Activated naive CD8-positive, alpha-beta T cell treated with anti-CD3 and anti-CD28 coated beads, Interleukin-2, amount 10 ng/mL, durations not matched to agents 7 days and 5 days (primary cell): Measurements from ENCODE around the gene VWA3B. TPM values are rescaled to one million over a fixed set of nuclear protein-coding genes. Genes with fewer than 3 reads are reported as not detected.
"Not testable (repeated sequence)": the region's sequence is repeated elsewhere in the genome, so short reads cannot be mapped to it uniquely, and the experiment has no call there.

Experiments
- ATAC-seq: fragments of 150-1000 bp; cut with Tn5 transposase; one replicate; pipeline ENCODE4 v1.10.0; 2021; ENCODE audit warnings: low read depth, moderate library complexity
- POLR2A ChIA-PET: fragments of 350-600 bp; sonication (Branson Sonifier 250); formaldehyde crosslinking; loops from one replicate; lab custom pipeline; 2021; ENCODE audit warnings: antibody characterized with exemption; lab: Charles Lee
- DNase-seq: peaks from one replicate; pipeline ENCODE4 v3.0.0; 2021
- H3K27ac Mint-ChIP-seq: one replicate; pipeline ENCODE4 v1.8.0; 2022; ENCODE audit warnings: mild to moderate bottlenecking, mixed read lengths
- H3K27me3 Mint-ChIP-seq: one replicate; pipeline ENCODE4 v1.8.0; 2022; ENCODE audit warnings: mild to moderate bottlenecking, moderate library complexity, mixed read lengths
- H3K36me3 Mint-ChIP-seq: one replicate; pipeline ENCODE4 v1.8.0; 2021; ENCODE audit warnings: mild to moderate bottlenecking, mixed read lengths
- H3K4me1 Mint-ChIP-seq: one replicate; pipeline ENCODE4 v1.8.0; 2021; ENCODE audit warnings: mixed read lengths
- H3K4me3 Mint-ChIP-seq: one replicate; pipeline ENCODE4 v1.8.0; 2022; ENCODE audit warnings: mild to moderate bottlenecking, moderate library complexity, mixed read lengths
- H3K9me3 Mint-ChIP-seq: one replicate; pipeline ENCODE4 v1.8.0; 2021; ENCODE audit warnings: mixed read lengths
- total RNA-seq, 2 experiments: library from RNA; stranded (reverse); gene quantifications; one replicate each; pipeline ENCODE4 v1.2.3, GENCODE V29; 2021

The VWA3B gene
- total RNA-seq, 2 experiments from 2014 or later, result not detected

- H3K9me3 Mint-ChIP-seq, result no peaks in the 10 kb centered on the region
- H3K4me1 Mint-ChIP-seq, result no peaks in the 10 kb centered on the region
- peaks cover 20% of the 10 kb centered on the region for H3K27me3 Mint-ChIP-seq
- no peaks in the 10 kb centered on the region for H3K36me3 Mint-ChIP-seq
- POLR2A ChIA-PET, result no interaction called here
- ATAC-seq (no peak), DNase-seq (no peak)
- no peak overlapping the region for H3K27ac Mint-ChIP-seq
- no peak overlapping the region for H3K4me3 Mint-ChIP-seq
Observed at GRCh38 chr2:98297817-98298682, 211.1 kb downstream of the VWA3B start.

GRCh38 chr2:98298683-98299164, 211.8 kb downstream of the VWA3B start:
- no peaks in the 10 kb centered on the region for H3K9me3 Mint-ChIP-seq
- POLR2A ChIA-PET, result no interaction called here
- H3K4me1 Mint-ChIP-seq, result no peaks in the 10 kb centered on the region
- H3K36me3 Mint-ChIP-seq, result no peaks in the 10 kb centered on the region
- H3K27me3 Mint-ChIP-seq, result peaks cover 20% of the 10 kb centered on the region
- H3K27ac Mint-ChIP-seq, result no peak overlapping the region
- DNase-seq, result no peak
- no peak overlapping the region for H3K4me3 Mint-ChIP-seq
- ATAC-seq, result no peak

- Mint-ChIP-seq H3K4me3 (no peak overlapping the region), H3K27ac (no peak overlapping the region), H3K4me1 (no peaks in the 10 kb centered on the region), H3K27me3 (peaks cover 20% of the 10 kb centered on the region), H3K36me3 (no peaks in the 10 kb centered on the region), H3K9me3 (no peaks in the 10 kb centered on the region)
- POLR2A ChIA-PET, result no interaction called here
- DNase-seq (no peak), ATAC-seq (no peak)
Observed at GRCh38 chr2:98299211-98299905, 212.4 kb downstream of the VWA3B start.

GRCh38 chr2:98300141-98300874, 213.3 kb downstream of the VWA3B start:
- ATAC-seq (no peak), DNase-seq (no peak)
- no peaks in the 10 kb centered on the region for H3K4me1 Mint-ChIP-seq
- POLR2A ChIA-PET, result no interaction called here
- H3K27ac Mint-ChIP-seq, result no peak overlapping the region
- no peaks in the 10 kb centered on the region for H3K36me3 Mint-ChIP-seq
- peaks cover 19% of the 10 kb centered on the region for H3K27me3 Mint-ChIP-seq
- H3K9me3 Mint-ChIP-seq, result no peaks in the 10 kb centered on the region
- H3K4me3 Mint-ChIP-seq, result no peak overlapping the region

GRCh38 chr2:98301469-98301868, 214.5 kb downstream of the VWA3B start:
- DNase-seq, result no peak
- peaks cover 20% of the 10 kb centered on the region for H3K27me3 Mint-ChIP-seq
- no peaks in the 10 kb centered on the region for H3K9me3 Mint-ChIP-seq
- no peaks in the 10 kb centered on the region for H3K36me3 Mint-ChIP-seq
- H3K4me3 Mint-ChIP-seq, result no peak overlapping the region
- no peaks in the 10 kb centered on the region for H3K4me1 Mint-ChIP-seq
- POLR2A ChIA-PET, result no interaction called here
- no peak overlapping the region for H3K27ac Mint-ChIP-seq
- ATAC-seq, result no peak

GRCh38 chr2:98307131-98307696, 220.2 kb downstream of the VWA3B start:
- POLR2A ChIA-PET, result not testable (repeated sequence)

GRCh38 chr2:98308068-98308467, 221.1 kb downstream of the VWA3B start:
- H3K4me1 Mint-ChIP-seq, result no peaks in the 10 kb centered on the region
- DNase-seq (no peak), ATAC-seq (no peak)
- H3K27me3 Mint-ChIP-seq, result peaks cover 32% of the 10 kb centered on the region
- H3K27ac Mint-ChIP-seq, result no peak overlapping the region
- no peaks in the 10 kb centered on the region for H3K36me3 Mint-ChIP-seq
- POLR2A ChIA-PET, result no interaction called here
- H3K4me3 Mint-ChIP-seq, result no peak overlapping the region
- H3K9me3 Mint-ChIP-seq, result no peaks in the 10 kb centered on the region

More at GRCh38 chr2:98307131-98307696, 220.2 kb downstream of the VWA3B start:
- not testable (repeated sequence) for ATAC-seq, H3K4me3 Mint-ChIP-seq, H3K27ac Mint-ChIP-seq, H3K36me3 Mint-ChIP-seq, H3K4me1 Mint-ChIP-seq, DNase-seq, H3K9me3 Mint-ChIP-seq
- H3K27me3 Mint-ChIP-seq, result peaks cover 28% of the 10 kb centered on the region

GRCh38 chr2:98308532-98308931, 221.6 kb downstream of the VWA3B start:
- Mint-ChIP-seq H3K36me3 (no peaks in the 10 kb centered on the region), H3K27me3 (peaks cover 37% of the 10 kb centered on the region), H3K4me1 (no peaks in the 10 kb centered on the region), H3K4me3 (no peak overlapping the region), H3K9me3 (no peaks in the 10 kb centered on the region), H3K27ac (no peak overlapping the region)
- POLR2A ChIA-PET, result no interaction called here
- no peak for DNase-seq
- no peak for ATAC-seq

- H3K4me1 Mint-ChIP-seq, result no peaks in the 10 kb centered on the region
- POLR2A ChIA-PET, result no interaction called here
- no peaks in the 10 kb centered on the region for H3K36me3 Mint-ChIP-seq
- DNase-seq (no peak), ATAC-seq (no peak)
- H3K27ac Mint-ChIP-seq, result no peak overlapping the region
- peaks cover 40% of the 10 kb centered on the region for H3K27me3 Mint-ChIP-seq
- H3K4me3 Mint-ChIP-seq, result no peak overlapping the region
- H3K9me3 Mint-ChIP-seq, result no peaks in the 10 kb centered on the region
Observed at GRCh38 chr2:98309580-98309979, 222.6 kb downstream of the VWA3B start.

- no peaks in the 10 kb centered on the region for H3K4me1 Mint-ChIP-seq
- H3K9me3 Mint-ChIP-seq, result no peaks in the 10 kb centered on the region
- DNase-seq, result no peak
- H3K36me3 Mint-ChIP-seq, result no peaks in the 10 kb centered on the region
- POLR2A ChIA-PET, result no interaction called here
- no peak overlapping the region for H3K27ac Mint-ChIP-seq
- H3K4me3 Mint-ChIP-seq, result no peak overlapping the region
- no peak for ATAC-seq
- H3K27me3 Mint-ChIP-seq, result peaks cover 40% of the 10 kb centered on the region
Observed at GRCh38 chr2:98310010-98310409, 223.0 kb downstream of the VWA3B start.

- no peak for DNase-seq
- no peaks in the 10 kb centered on the region for H3K36me3 Mint-ChIP-seq
- POLR2A ChIA-PET, result no interaction called here
- peaks cover 1% of the 10 kb centered on the region for H3K9me3 Mint-ChIP-seq
- no peak overlapping the region for H3K4me3 Mint-ChIP-seq
- peaks cover 36% of the 10 kb centered on the region for H3K27me3 Mint-ChIP-seq
- H3K4me1 Mint-ChIP-seq, result no peaks in the 10 kb centered on the region
- ATAC-seq, result no peak
- no peak overlapping the region for H3K27ac Mint-ChIP-seq
Observed at GRCh38 chr2:98311090-98311489, 224.1 kb downstream of the VWA3B start.

GRCh38 chr2:98311771-98312545, 225.0 kb downstream of the VWA3B start:
- H3K4me1 Mint-ChIP-seq, result no peaks in the 10 kb centered on the region
- no peak overlapping the region for H3K4me3 Mint-ChIP-seq
- POLR2A ChIA-PET, result no interaction called here
- no peaks in the 10 kb centered on the region for H3K36me3 Mint-ChIP-seq
- DNase-seq, result no peak
- H3K27me3 Mint-ChIP-seq, result peaks cover 38% of the 10 kb centered on the region
- no peak overlapping the region for H3K27ac Mint-ChIP-seq
- peaks cover 1% of the 10 kb centered on the region for H3K9me3 Mint-ChIP-seq
- ATAC-seq, result no peak
